H7 (cell line): ENCODE measurements around the gene SDCCAG8. TPM values are rescaled to one million over a fixed set of nuclear protein-coding genes. Genes with fewer than 3 reads are reported as not detected.

Experiments
- DNase-seq: peaks from one replicate; pipeline ENCODE4 v3.0.0; 2012
- H3K27me3 ChIP-seq: 2 replicates; pipeline ENCODE4 v1.6.0; 2011; ENCODE audit warnings: mild to moderate bottlenecking, low read length; ENCODE audit not compliant: control insufficient read depth, insufficient read depth
- H3K36me3 ChIP-seq: replicated peaks from 2 replicates; pipeline ENCODE4 v1.5.1; 2011; ENCODE audit warnings: low read length; ENCODE audit not compliant: control insufficient read depth, insufficient read depth
- H3K4me3 ChIP-seq: 2 replicates; pipeline ENCODE4 v1.5.1; 2011; ENCODE audit warnings: low read depth, mild to moderate bottlenecking, control low read depth, low read length, moderate library complexity; ENCODE audit not compliant: insufficient read depth
- total RNA-seq: library from RNA; depleted of rRNA; stranded (reverse); fragments of >200 nt; shearing (Covaris generic); gene quantifications from 2 replicates; pipeline ENCODE4 v1.2.3, GENCODE V29; 2014

SDCCAG8 gene
- total RNA-seq, 1 experiment from 2014 or later: 145 TPM

DNA sequence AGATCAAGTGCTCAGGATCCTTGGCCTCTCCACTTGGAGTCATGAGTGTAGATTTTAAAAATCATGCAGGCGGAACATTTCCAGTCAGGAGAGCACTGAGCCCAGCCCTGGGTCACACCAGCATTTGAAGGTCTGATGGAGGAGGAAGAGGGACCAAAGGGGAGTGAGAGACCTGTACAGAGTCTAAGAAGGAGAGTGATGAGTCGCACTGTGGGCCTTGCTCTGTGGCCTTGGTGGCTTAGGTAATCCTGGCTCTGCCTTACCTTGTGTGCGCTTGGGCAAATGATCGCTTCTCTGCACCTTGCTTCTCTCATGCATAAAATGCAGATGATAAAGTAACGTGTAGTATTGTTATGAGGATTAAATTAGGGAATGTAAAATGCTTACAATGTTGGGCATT, 225.3 kb downstream of the SDCCAG8 start:
- Histone ChIP-seq H3K4me3 (no peak overlapping the region), H3K27me3 (peaks cover 11% of the 10 kb centered on the region; the same call in 1 of the 2 replicates), H3K36me3 (no peaks in the 10 kb centered on the region)
- DNase-seq: no peak

DNA sequence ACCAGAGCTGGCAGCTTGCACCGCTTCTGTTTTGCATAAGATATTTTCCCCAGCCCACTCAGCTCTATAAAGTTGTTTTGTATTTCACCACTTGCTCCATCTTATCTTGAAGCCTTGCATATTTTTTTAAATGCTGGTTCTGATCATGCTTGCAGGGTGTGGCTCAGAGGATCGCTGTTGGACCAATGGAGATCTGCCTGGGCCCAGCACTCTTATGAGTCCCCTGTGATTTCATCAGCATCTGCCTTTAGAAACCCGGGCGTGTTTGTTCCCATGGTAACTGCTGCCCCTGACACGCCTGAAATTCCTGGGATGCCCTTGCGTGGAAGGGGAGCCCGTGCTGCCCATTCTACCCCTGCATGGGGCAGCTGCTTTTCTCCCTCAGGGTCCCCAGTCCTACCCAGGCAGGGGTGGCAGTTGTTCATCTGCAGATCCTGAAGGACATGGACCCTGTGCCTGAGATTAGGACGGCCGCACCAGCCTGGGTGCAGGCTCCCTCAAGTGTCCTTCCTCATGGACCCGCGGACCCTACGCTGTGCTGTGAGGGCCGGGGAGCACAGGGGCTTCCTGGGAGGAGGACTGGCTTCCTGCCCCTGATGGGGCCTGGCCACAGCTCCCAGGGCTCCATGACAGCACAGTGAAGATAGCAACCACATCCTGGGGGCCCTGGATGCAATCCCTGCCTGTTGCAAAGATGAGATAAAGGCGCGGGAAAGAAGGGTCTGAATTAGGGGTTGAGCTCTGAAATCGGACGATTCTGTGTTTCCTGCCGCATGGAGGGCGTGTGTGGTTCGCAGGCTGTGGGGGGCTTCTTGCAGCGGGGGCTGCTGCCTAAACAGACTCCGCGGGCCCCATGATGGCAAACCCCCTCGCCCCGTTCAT, 226.5 kb downstream of the SDCCAG8 start:
- peak; percentile 68 for DNase-seq
- Histone ChIP-seq H3K36me3 (no peaks in the 10 kb centered on the region), H3K4me3 (peak overlapping the region; percentile 53), H3K27me3 (peaks cover 11% of the 10 kb centered on the region; the same call in 1 of the 2 replicates)

DNA sequence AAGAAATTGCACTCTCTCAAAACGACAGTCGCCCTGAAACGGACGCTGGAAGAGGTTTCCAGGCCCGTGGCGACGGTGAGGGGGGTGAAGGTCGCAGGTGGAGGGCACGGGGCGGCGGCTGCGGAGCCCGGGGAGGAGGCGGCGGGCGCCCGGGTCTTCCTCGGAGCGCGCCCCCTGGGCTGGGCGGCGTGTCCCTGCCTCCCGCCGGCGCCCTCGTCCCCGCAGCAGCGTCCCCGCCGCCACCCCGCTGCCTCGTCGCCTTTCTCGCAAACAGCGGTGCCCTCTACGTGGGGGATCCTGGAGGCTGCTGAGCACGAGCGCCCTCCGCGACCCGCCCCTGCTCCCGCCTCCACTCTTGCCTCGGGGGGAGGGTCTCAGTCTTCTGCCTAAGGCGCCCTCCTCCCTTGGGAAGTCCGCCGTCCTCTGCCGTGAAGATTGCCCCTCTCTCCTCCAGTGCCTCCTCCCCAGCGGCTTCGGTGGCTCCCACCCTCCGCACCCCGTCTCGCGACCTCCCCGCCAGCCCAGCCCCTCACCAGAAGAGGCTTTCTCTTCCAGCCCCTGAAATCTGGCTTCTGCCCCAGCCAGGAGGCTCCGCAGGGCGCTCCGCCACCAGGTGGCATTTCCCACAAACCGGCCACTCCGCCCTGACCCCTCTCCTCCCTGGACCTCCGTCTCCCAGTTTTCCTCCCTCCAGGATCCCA, 227.4 kb downstream of the SDCCAG8 start:
- DNase-seq: peak; percentile 86

DNA sequence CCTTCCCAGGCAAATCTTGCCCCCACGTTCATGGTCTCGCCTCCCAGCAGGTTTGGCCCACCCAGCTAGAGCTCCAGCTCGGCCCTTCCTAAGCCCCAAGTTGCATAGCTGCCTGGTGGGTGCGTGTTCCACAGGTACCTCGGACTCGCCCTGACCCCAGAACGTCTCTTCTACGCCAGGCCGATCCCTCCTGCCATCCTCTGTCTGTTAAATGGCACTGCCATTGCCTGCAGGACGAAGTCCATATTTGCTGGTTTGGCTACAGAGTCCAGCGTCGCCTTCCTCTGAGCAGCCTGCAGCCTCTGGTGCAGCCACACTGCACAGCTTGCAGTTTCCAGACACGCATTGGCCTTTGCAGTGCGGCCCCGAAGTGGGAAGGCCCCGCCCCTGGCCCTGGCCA, 228.1 kb downstream of the SDCCAG8 start:
- peaks cover 11% of the 10 kb centered on the region; the same call in 1 of the 2 replicates for H3K27me3 ChIP-seq
- no peaks in the 10 kb centered on the region for H3K36me3 ChIP-seq
- DNase-seq: no peak
- no peak overlapping the region for H3K4me3 ChIP-seq

More for the DNA sequence above, 227.4 kb downstream of the SDCCAG8 start:
- peak overlapping the region; percentile 53 for H3K4me3 ChIP-seq
- H3K27me3 ChIP-seq: peaks cover 11% of the 10 kb centered on the region; the same call in 1 of the 2 replicates
- no peaks in the 10 kb centered on the region for H3K36me3 ChIP-seq

DNA sequence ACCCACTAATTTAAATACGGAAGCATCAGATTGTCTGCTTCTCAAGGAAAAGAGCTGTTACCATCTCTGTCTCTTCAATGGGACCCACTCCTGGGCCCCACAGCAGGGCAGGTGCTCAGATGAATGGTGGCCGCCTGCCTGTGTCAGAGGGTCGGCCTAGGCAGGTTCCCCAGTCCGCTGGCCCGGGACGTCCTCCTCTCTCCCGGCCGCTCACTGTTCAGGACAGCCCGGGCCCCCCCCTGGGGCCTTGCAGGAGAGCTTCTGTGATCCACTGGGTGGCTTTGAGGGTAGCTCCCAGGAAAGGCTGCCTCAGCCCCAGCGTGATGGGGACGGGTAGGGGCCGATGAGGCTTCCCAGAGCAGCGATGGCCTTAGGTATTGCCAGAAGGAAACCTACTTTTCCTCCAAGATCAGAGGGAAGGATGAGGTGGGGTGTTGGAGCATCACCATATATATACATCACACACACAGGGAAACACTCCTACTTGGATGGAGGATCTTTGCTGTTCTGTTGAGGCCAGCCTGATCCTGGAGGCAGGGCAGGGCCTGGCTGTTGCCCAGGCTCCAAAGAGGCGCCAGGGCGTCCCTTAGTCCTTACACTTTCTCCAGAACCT, 231.3 kb downstream of the SDCCAG8 start:
- peaks cover 2% of the 10 kb centered on the region; the same call in 1 of the 2 replicates for H3K36me3 ChIP-seq
- DNase-seq: peak; percentile 51
- H3K4me3 ChIP-seq: no peak overlapping the region
- H3K27me3 ChIP-seq: peaks cover 8% of the 10 kb centered on the region; the same call in 1 of the 2 replicates

DNA sequence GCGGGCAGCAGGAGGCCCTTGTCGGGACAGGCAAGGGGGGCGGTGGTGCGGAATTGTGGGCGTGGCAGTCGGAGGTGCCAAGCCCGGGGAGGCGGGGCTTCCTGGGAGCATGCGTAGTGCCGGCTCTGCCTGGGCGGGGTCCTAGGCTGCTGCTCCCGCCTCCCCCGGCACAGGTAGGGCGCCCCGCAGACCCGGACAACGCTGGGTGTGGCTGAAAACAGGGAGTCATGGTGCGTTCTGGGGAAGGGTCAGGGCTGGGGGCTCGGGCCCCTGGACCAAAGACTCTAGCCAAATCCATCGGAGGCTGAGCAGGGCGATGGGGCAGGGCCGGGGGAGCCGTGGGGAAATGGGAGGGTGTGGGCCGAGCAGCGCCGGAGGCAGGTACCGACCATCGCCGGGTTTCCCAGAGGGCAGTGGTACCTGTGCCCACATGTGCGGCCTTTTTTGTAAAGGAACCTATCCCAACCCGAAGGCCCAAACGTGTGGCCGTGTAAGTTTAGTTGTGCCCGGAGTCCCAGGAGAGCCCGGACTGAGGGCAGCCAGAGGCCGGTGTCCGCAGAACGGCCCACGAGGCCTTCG, 231.9 kb downstream of the SDCCAG8 start:
- peaks cover 2% of the 10 kb centered on the region; the same call in 1 of the 2 replicates for H3K36me3 ChIP-seq
- H3K27me3 ChIP-seq: peaks cover 2% of the 10 kb centered on the region; the same call in 1 of the 2 replicates
- H3K4me3 ChIP-seq: peak overlapping the region; percentile 51
- peak; percentile 91 for DNase-seq

DNA sequence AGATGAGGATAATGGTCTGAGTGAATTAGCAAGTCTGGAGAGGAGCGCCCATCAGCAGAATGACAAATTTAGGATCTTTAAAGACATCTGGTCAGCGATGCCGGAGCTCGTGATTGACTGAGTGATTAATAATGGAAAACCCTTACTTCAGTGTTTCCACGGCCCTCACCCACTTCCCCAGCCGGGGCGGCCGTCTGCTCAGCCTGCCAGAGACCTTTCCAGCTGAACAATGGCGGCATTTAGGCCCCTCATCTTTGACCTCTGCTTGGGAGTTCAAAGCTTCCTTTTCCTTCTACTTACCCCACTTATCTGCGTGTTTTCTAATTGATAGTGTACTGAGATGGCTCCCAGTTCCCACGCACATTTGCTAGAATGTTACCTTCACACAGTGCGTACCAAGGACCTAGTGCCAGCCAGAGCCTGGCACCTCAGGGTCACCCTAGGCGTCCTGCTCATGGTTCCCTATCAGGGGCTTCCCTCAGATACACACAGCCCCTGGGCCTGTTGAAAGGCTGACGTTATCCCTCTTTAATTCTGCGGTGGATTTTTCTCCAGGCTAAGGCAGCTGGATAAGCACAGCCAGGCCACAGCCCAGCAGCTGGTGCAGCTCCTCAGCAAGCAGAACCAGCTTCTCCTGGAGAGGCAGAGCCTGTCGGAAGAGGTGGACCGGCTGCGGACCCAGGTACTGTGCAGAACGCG, 232.8 kb downstream of the SDCCAG8 start:
- H3K27me3 ChIP-seq: no peaks in the 10 kb centered on the region; the same call in 1 of the 2 replicates
- H3K4me3 ChIP-seq: peak overlapping the region; percentile 51; the same call in 1 of the 2 replicates
- peak; percentile 37 for DNase-seq
- H3K36me3 ChIP-seq: peaks cover 2% of the 10 kb centered on the region; the same call in 1 of the 2 replicates

DNA sequence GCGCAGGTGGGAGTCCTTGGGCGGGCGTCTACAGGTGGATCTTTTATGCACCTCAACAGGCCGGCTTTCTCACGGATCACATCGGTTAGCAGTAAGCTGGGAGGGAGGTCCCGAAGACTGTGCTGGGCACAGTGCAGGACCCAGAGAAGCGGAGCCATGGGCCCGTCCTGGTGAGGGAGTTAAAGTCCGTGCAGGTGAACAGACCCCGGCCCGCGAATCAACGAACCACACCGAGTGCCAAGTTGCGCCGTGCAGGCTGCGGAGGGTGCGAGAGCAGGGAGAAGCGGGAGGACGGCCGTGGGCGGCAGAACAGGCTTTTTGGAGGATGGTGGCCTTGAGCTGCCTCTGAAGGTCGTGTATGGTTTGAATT, 233.3 kb downstream of the SDCCAG8 start:
- Histone ChIP-seq H3K4me3 (no peak overlapping the region; the same call in 1 of the 2 replicates), H3K27me3 (no peaks in the 10 kb centered on the region), H3K36me3 (peaks cover 2% of the 10 kb centered on the region; the same call in 1 of the 2 replicates)
- peak; percentile 61 for DNase-seq

DNA sequence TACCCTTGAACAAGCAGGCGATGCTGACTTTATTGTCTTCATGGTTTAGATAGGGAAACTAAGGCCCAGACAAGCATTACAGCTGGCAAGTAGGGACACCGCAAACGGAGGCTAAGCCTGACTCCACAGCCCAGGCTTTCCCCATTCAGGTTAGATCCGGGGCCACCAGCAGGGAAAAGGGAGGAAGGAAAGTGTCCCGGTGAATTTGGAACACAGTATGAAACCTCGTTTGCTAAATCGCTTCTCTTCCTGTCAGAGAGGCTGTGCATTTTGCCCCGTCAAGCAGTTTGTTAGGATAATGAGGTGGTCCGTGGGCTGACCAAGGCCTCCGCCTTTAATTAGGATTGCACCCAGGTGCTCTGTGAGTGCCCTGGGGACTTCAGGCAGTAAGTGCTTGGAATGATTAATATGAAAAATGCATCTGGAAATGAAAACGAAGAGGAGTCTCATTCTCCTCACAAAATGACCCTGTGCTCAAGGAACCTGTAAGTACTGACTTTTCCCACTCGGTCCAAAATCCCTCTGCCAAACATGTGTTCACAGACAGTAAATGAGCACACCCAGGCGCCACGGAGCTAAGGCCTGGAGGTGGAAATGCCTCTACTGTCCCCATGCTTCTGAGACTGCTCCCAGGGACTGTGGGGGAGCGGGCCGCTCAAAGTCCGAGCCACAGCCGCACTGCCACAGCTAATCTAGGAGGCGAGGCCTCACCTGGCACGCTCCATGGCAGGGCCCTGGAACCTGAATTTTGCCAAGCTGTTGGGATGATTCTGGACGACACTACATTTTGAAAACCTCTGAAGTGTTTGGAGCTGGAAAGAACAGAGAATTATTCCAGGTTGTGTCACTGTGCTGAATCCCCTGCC, 234.1 kb downstream of the SDCCAG8 start:
- peaks cover 2% of the 10 kb centered on the region; the same call in 1 of the 2 replicates for H3K36me3 ChIP-seq
- H3K27me3 ChIP-seq: no peaks in the 10 kb centered on the region
- H3K4me3 ChIP-seq: no peak overlapping the region; the same call in 1 of the 2 replicates
- peak; percentile 75 for DNase-seq

DNA sequence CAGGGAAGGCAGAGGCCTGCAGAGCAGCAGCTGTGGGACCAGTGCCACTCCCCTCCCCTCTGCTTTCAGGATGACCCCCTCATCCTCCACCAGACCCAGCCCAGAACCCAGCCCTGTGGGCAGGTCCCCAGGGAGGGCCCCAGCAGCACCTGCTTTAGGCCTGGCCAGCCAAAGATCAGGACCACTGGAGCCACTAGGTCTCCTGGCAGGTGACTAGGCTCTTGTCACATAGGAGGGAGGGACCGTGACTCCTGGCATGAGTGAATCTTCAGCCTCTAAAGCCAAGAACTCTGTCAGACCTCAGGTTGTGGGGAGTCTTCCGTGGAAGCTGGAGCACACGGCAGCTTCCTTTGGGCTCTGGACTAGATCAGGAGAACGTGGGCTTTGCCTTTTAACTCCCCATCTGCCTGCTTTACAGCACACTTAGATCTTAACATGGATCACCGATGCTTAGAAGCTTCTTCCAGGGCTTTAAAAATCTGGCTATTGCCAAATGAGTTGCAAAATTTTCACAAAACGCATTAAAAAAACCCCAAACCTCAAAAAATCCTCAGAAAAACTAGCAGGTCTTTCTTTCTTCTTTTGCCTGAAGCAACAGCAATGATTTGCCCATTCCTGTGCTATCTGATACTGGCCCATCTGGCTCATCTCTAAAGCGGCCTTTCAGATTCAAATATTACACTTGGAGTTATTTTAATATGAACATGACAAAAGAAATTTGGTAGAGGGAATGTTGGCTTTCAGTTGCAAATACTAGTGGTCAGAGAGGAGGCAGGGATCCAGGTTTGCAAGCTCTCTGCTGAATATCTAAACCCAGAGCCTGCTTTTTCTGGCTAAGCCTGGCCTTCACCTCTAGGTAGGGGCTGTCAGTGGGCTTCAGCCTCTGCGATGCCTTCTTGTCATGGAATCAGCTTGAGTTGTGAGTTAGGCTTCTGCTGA, 235.2 kb downstream of the SDCCAG8 start:
- H3K4me3 ChIP-seq: no peak overlapping the region
- peaks cover 2% of the 10 kb centered on the region; the same call in 1 of the 2 replicates for H3K36me3 ChIP-seq
- no peaks in the 10 kb centered on the region for H3K27me3 ChIP-seq
- DNase-seq: peak; percentile 87

DNA sequence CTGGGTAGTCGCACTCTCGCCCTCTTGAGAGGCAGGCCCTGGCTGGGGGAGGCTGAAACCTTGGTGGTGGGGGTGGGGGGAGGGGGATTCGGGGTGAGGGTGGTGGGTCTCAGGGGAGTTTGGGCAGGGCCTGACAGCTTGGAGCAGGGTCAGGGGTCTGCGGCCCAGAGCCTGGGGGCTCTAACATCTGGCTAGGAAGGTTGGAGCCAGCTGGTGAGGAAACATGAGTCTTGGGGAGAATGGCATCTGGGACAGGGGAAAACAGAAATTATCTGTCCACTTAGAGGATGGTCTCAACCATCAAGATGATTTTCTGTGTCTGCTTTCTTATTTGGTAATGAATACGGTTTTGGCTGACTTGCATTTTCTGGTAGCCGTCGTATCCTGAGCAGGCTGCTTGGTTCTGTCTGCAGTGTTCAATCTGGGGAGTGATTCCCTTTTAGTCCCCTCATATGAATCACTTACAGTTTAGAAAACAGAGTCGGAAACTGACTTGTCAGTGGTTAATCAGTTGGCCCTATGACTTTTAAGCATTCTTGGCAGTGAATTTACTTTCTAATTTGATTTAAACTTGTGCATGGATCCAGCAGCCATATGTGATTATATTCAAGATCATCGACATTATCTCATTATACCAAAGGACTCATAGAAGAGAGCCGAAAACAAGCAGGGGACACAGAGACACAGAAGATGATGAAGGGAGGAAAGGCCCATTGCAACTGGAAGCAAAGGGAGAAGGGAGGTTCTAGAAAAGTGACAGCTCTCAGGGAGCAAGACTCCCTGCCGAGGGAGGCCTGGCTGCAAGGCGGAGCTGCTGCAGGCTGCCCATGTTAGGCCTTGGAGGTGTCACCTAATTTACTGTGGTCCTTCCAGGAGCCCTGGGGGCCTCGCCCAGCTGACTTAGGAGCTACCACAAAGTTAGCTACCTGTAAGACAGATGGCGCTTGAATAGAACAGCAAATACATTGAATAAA, 237.6 kb downstream of the SDCCAG8 start:
- DNase-seq: peak; percentile 70
- no peak overlapping the region for H3K4me3 ChIP-seq
- no peaks in the 10 kb centered on the region for H3K27me3 ChIP-seq
- H3K36me3 ChIP-seq: peaks cover 2% of the 10 kb centered on the region; the same call in 1 of the 2 replicates
